DOHH2 (cell line): ENCODE results near the gene CFAP46.

Source experiments
- H3F3A ChIP-seq: fragments of 200-600 bp; sonication (generic), shearing (Covaris generic); 2 replicates; pipeline ENCODE4 v1.6.0; 2016; ENCODE audit warnings: antibody characterized with exemption, mild to moderate bottlenecking; ENCODE audit not compliant: control insufficient read depth, insufficient read depth
- H3K27ac ChIP-seq: fragments of 200-600 bp; sonication (generic); 2 replicates; pipeline ENCODE4 v1.5.1; 2014; ENCODE audit warnings: low read depth, mild to moderate bottlenecking, low read length, moderate library complexity
- H3K27me3 ChIP-seq: fragments of 200-600 bp; sonication (generic); 2 replicates; pipeline ENCODE4 v1.6.1; 2014; ENCODE audit warnings: mild to moderate bottlenecking, low read length, mixed read lengths; ENCODE audit not compliant: control insufficient read depth
- H3K36me3 ChIP-seq: fragments of 200-600 bp; sonication (generic); 2 replicates; pipeline ENCODE4 v1.6.1; 2014; ENCODE audit warnings: mild to moderate bottlenecking, low read length, moderate library complexity, mixed read lengths; ENCODE audit not compliant: control insufficient read depth
- H3K4me1 ChIP-seq: fragments of 200-600 bp; sonication (generic); 2 replicates; pipeline ENCODE4 v1.6.1; 2014; ENCODE audit warnings: mild to moderate bottlenecking, low read length, mixed read lengths; ENCODE audit not compliant: control insufficient read depth
- H3K4me2 ChIP-seq: fragments of 200-600 bp; sonication (generic); 2 replicates; pipeline ENCODE4 v1.6.0; 2014; ENCODE audit warnings: mild to moderate bottlenecking, low read length, moderate library complexity
- H3K4me3 ChIP-seq: fragments of 200-600 bp; sonication (generic); 2 replicates; pipeline ENCODE4 v1.5.1; 2014; ENCODE audit warnings: mild to moderate bottlenecking, low read length, mixed read lengths
- H3K79me2 ChIP-seq: fragments of 200-600 bp; sonication (generic); 2 replicates; pipeline ENCODE4 v1.6.1; 2014; ENCODE audit warnings: mild to moderate bottlenecking, low read length, mixed read lengths; ENCODE audit not compliant: control insufficient read depth
- H3K9me2 ChIP-seq: fragments of 200-600 bp; sonication (generic); replicated peaks from 2 replicates; pipeline ENCODE4 v1.6.1; 2014; ENCODE audit warnings: mild to moderate bottlenecking, low read length, mixed read lengths; ENCODE audit not compliant: control insufficient read depth
- H3K9me3 ChIP-seq: fragments of 200-600 bp; sonication (generic); 2 replicates; pipeline ENCODE4 v1.6.1; 2014; ENCODE audit warnings: antibody characterized with exemption, low read length, mixed read lengths; ENCODE audit not compliant: control insufficient read depth, insufficient read depth
- H4K20me1 ChIP-seq: fragments of 200-600 bp; sonication (generic); 2 replicates; pipeline ENCODE4 v1.6.0; 2014; ENCODE audit warnings: low read depth, mild to moderate bottlenecking, antibody characterized with exemption, low read length, moderate library complexity; ENCODE audit not compliant: control insufficient read depth, insufficient read depth
- EZH2phosphoT487 ChIP-seq: fragments of 200-600 bp; sonication (generic); IDR thresholded peaks from 2 replicates; pipeline ENCODE4 v1.6.1; 2017; ENCODE audit warnings: borderline replicate concordance, mild to moderate bottlenecking, antibody characterized with exemption, low read length, moderate library complexity, mixed read lengths
- TF ChIP-seq, protein P1 (sequence below): fragments of 200-600 bp; sonication (generic); IDR thresholded peaks from one replicate; pipeline ENCODE4 v1.5.1; 2014; ENCODE audit warnings: antibody characterized with exemption, mild to moderate bottlenecking, low read depth, low read length; ENCODE audit not compliant: poor library complexity, severe bottlenecking

Gene CFAP46

GRCh38 chr10:132802694-132803320, 139.6 kb downstream of the CFAP46 start:
- no peak overlapping the region for H3K4me2 ChIP-seq
- no peak for TF ChIP-seq EZH2phosphoT487
- TF ChIP-seq, protein P1, sequence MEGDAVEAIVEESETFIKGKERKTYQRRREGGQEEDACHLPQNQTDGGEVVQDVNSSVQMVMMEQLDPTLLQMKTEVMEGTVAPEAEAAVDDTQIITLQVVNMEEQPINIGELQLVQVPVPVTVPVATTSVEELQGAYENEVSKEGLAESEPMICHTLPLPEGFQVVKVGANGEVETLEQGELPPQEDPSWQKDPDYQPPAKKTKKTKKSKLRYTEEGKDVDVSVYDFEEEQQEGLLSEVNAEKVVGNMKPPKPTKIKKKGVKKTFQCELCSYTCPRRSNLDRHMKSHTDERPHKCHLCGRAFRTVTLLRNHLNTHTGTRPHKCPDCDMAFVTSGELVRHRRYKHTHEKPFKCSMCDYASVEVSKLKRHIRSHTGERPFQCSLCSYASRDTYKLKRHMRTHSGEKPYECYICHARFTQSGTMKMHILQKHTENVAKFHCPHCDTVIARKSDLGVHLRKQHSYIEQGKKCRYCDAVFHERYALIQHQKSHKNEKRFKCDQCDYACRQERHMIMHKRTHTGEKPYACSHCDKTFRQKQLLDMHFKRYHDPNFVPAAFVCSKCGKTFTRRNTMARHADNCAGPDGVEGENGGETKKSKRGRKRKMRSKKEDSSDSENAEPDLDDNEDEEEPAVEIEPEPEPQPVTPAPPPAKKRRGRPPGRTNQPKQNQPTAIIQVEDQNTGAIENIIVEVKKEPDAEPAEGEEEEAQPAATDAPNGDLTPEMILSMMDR, result no peak

DNA sequence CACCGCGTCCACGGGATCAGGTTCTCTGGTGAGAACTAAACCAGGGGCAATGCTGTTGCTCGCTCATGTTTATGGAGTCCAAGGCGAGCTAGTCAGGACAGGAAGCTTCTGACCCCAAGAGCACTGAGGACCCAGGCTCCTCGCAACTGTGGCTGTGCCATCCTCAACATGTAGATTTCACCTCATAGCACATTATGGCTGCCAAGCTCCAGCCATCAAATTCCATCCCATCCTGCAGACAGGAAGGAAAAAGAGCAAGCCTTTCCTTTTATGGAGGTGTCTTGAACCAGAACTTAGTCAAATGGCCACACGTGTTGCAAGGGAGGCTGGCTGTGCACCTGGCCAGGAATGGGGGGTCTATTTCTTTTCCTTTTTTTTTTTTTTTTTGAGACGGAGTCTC, 140.3 kb downstream of the CFAP46 start:
- Histone ChIP-seq H3K36me3 (no peaks in the 10 kb centered on the region), H3K4me2 (no peak overlapping the region), H3F3A (no peaks in the 10 kb centered on the region), H3K79me2 (no peaks in the 10 kb centered on the region), H3K27ac (no peak overlapping the region), H3K4me3 (no peak overlapping the region), H3K4me1 (no peaks in the 10 kb centered on the region), H3K9me2 (no peaks in the 10 kb centered on the region), H4K20me1 (no peaks in the 10 kb centered on the region), H3K9me3 (peaks cover 10% of the 10 kb centered on the region; the same call in 1 of the 2 replicates), H3K27me3 (no peaks in the 10 kb centered on the region)
- TF ChIP-seq EZH2phosphoT487, result no peak
- TF ChIP-seq, protein P1, result no peak

More at GRCh38 chr10:132802694-132803320, 139.6 kb downstream of the CFAP46 start:
- Histone ChIP-seq H3K9me2 (no peaks in the 10 kb centered on the region), H4K20me1 (no peaks in the 10 kb centered on the region), H3F3A (no peaks in the 10 kb centered on the region), H3K9me3 (peaks cover 10% of the 10 kb centered on the region; the same call in 1 of the 2 replicates), H3K27me3 (no peaks in the 10 kb centered on the region), H3K4me3 (no peak overlapping the region), H3K79me2 (no peaks in the 10 kb centered on the region), H3K36me3 (no peaks in the 10 kb centered on the region), H3K4me1 (no peaks in the 10 kb centered on the region), H3K27ac (no peak overlapping the region)

- H3K9me2 ChIP-seq, result no peaks in the 10 kb centered on the region
- H4K20me1 ChIP-seq, result no peaks in the 10 kb centered on the region
- H3K9me3 ChIP-seq, result peaks cover 10% of the 10 kb centered on the region; the same call in 1 of the 2 replicates
- H3K4me2 ChIP-seq, result no peak overlapping the region
- TF ChIP-seq EZH2phosphoT487, result no peak
- TF ChIP-seq, protein P1, result no peak
- no peaks in the 10 kb centered on the region for H3K79me2 ChIP-seq
- H3K4me3 ChIP-seq, result no peak overlapping the region
- H3K4me1 ChIP-seq, result no peaks in the 10 kb centered on the region
- H3K27ac ChIP-seq, result no peak overlapping the region
- no peaks in the 10 kb centered on the region for H3K27me3 ChIP-seq
- H3F3A ChIP-seq, result no peaks in the 10 kb centered on the region
- H3K36me3 ChIP-seq, result no peaks in the 10 kb centered on the region
These were observed 142.5 kb downstream of the CFAP46 start for GRCh38 chr10:132799865-132800264.
